HCT116 (cell line): ENCODE data around the gene FGFRL1. TPM values are rescaled to one million over a fixed set of nuclear protein-coding genes. Genes with fewer than 3 reads are reported as not detected.

Experiments
- ATAC-seq: fragments of 200-7000 bp; cut with Tn5 transposase; 2 replicates; pipeline ENCODE4 v1.9.1; 2020; ENCODE audit warnings: mild to moderate bottlenecking, moderate library complexity
- BruUV-seq: library from RNA; stranded (reverse); fragments of 400-500 nt; replicated peaks from 2 replicates; lab custom pipeline; 2021; lab: Mats Ljungman, UMichigan
- CTCF ChIA-PET: fragments of 300-600 bp; sonication (Branson Sonifier 250); formaldehyde crosslinking; loops from one replicate; lab custom pipeline; 2021; ENCODE audit warnings: antibody characterized with exemption; lab: Charles Lee
- POLR2A ChIA-PET: fragments of 300-600, 350-600 bp; sonication (Branson Sonifier 250); formaldehyde crosslinking; loops from one replicate; lab custom pipeline; 2021; ENCODE audit warnings: antibody characterized with exemption; lab: Charles Lee
- RAD21 ChIA-PET, 2 experiments: fragments of 300-600 bp; sonication (Branson Sonifier 250); formaldehyde crosslinking; loops; one replicate each; lab custom pipeline; 2023; ENCODE audit warnings: low total read pairs in 2 of 2; ENCODE audit not compliant: uncharacterized antibody in 2 of 2, unreplicated experiment in 2 of 2, low non-redundant PET in 1 of 2; lab: Charles Lee
- DNase-seq: peaks from one replicate; pipeline ENCODE4 v3.0.0-alpha.2; 2010; ENCODE audit warnings: low read depth, low spot score
- H2AFZ ChIP-seq: fragments of 200-600 bp; shearing (Covaris generic), sonication (generic); 2 replicates; pipeline ENCODE4 v1.6.1; 2017; ENCODE audit warnings: low read depth, mixed run types, mixed read lengths, antibody characterized with exemption, low read length; ENCODE audit not compliant: poor library complexity, severe bottlenecking
- H3K27ac ChIP-seq: 2 replicates; pipeline ENCODE4 v1.5.1; 2012; ENCODE audit warnings: low read depth, low read length
- H3K27me3 ChIP-seq: fragments of 200-600 bp; sonication (generic); 2 replicates; pipeline ENCODE4 v1.6.1; 2016; ENCODE audit warnings: mixed run types, low read length, mixed read lengths; ENCODE audit not compliant: insufficient read depth
- H3K36me3 ChIP-seq, 2 experiments: fragments of 200-500 bp in 1 of 2; fragments of 200-600 bp in 1 of 2; sonication (Bioruptor generic) in 1 of 2; sonication (generic) in 1 of 2; 2 replicates each; pipeline versions ENCODE4 v1.5.1 to v1.6.1; 2014 to 2016; ENCODE audit warnings: low read length in 2 of 2, inconsistent platforms in 1 of 2, mixed read lengths in 1 of 2, mixed run types in 1 of 2; ENCODE audit not compliant: insufficient read depth in 2 of 2, control insufficient read depth in 1 of 2
- H3K4me1 ChIP-seq, 2 experiments: fragments of 200-600 bp in 1 of 2; sonication (generic) in 1 of 2; 2 replicates each; pipeline versions ENCODE4 v1.5.1 to v1.6.1; 2012 to 2017; ENCODE audit warnings: low read length in 2 of 2, inconsistent platforms in 1 of 2, mild to moderate bottlenecking in 1 of 2, mixed read lengths in 1 of 2, mixed run types in 1 of 2, moderate library complexity in 1 of 2; ENCODE audit not compliant: insufficient read depth in 2 of 2, control insufficient read depth in 1 of 2
- H3K4me2 ChIP-seq: fragments of 200-600 bp; sonication (generic); 2 replicates; pipeline ENCODE4 v1.6.1; 2017; ENCODE audit warnings: mixed run types, low read length, mixed read lengths
- H3K4me3 ChIP-seq, 2 experiments: fragments of 200-600 bp in 1 of 2; sonication (generic) in 1 of 2; replicated peaks in 1 of 2; 2 replicates each; pipeline ENCODE4 v1.5.1; 2011 to 2016; ENCODE audit warnings: low read length in 2 of 2, control low read depth in 1 of 2, low read depth in 1 of 2, mild to moderate bottlenecking in 1 of 2, mixed read lengths in 1 of 2, mixed run types in 1 of 2
- H3K79me2 ChIP-seq: fragments of 200-600 bp; sonication (generic); 2 replicates; pipeline ENCODE4 v1.6.1; 2017; ENCODE audit warnings: mild to moderate bottlenecking, mixed run types, low read length, moderate library complexity, mixed read lengths; ENCODE audit not compliant: insufficient read depth
- H3K9ac ChIP-seq: fragments of 200-600 bp; sonication (generic); 2 replicates; pipeline ENCODE4 v1.6.1; 2016; ENCODE audit warnings: low read length, mixed read lengths
- H3K9me2 ChIP-seq: fragments of 200-600 bp; sonication (generic), shearing (Covaris generic); 2 replicates; pipeline ENCODE4 v1.6.1; 2017; ENCODE audit warnings: mixed run types, mild to moderate bottlenecking, moderate library complexity; ENCODE audit not compliant: insufficient read depth
- H3K9me3 ChIP-seq, 2 experiments: fragments of 200-500 bp in 1 of 2; fragments of 200-600 bp in 1 of 2; sonication (Bioruptor generic) in 1 of 2; sonication (generic) in 1 of 2; 2 replicates each; pipeline ENCODE4 v1.6.1; 2014 to 2017; ENCODE audit warnings: low read length in 2 of 2, mixed read lengths in 2 of 2, inconsistent platforms in 1 of 2, low read depth in 1 of 2, mild to moderate bottlenecking in 1 of 2, mixed run types in 1 of 2, moderate library complexity in 1 of 2; ENCODE audit not compliant: control insufficient read depth in 1 of 2, insufficient read depth in 1 of 2
- H4K20me1 ChIP-seq: fragments of 200-600 bp; sonication (generic), shearing (Covaris generic); 2 replicates; pipeline ENCODE4 v1.6.1; 2017; ENCODE audit warnings: mixed run types, mild to moderate bottlenecking, moderate library complexity; ENCODE audit not compliant: insufficient read depth
- ATF3 ChIP-seq: IDR thresholded peaks from 2 replicates; pipeline ENCODE4 v1.6.1; 2012
- CEBPB ChIP-seq: IDR thresholded peaks from 2 replicates; pipeline ENCODE4 v1.6.1; 2012; ENCODE audit warnings: low read depth
- ELF1 ChIP-seq: IDR thresholded peaks from 2 replicates; pipeline ENCODE4 v1.6.1; 2012; ENCODE audit warnings: low read depth, borderline replicate concordance
- EZH2 ChIP-seq: fragments of 200-600 bp; sonication (generic); IDR thresholded peaks from 2 replicates; pipeline ENCODE4 v1.6.1; 2017; ENCODE audit warnings: antibody characterized with exemption, mixed run types
- SP1 ChIP-seq: IDR thresholded peaks from 2 replicates; pipeline ENCODE4 v1.6.1; 2012; ENCODE audit warnings: low read depth
- SRF ChIP-seq: IDR thresholded peaks from 2 replicates; pipeline ENCODE4 v1.6.1; 2012; ENCODE audit warnings: low read depth
- ZBTB33 ChIP-seq: IDR thresholded peaks from 2 replicates; pipeline ENCODE4 v1.6.1; 2011; ENCODE audit warnings: mild to moderate bottlenecking, low read length, moderate library complexity; ENCODE audit not compliant: insufficient replicate concordance; ENCODE audit errors: extremely low read depth
- ZNF274 ChIP-seq: fragments of 200-500 bp; sonication (Bioruptor generic); IDR thresholded peaks from 2 replicates; pipeline ENCODE4 v1.6.1; 2014; ENCODE audit warnings: mild to moderate bottlenecking, low read depth, low read length, inconsistent platforms
- intact Hi-C: fragments of 100-400 bp; cut with micrococcal nuclease; formaldehyde crosslinking; loops from 2 replicates; pipeline ENCODE4 v1.10.0; 2022
- total RNA-seq: library from RNA; stranded (reverse); gene quantifications from one replicate; pipeline ENCODE4 v1.2.1, GENCODE V29; 2021; ENCODE audit not compliant: unreplicated experiment

FGFRL1 gene
- total RNA-seq, 1 experiment from 2014 or later: 91.1 TPM

- peaks cover 0 to 9% of the 10 kb centered on the region in 2 experiments; a peak in 1 of 4 replicates for H3K4me1 ChIP-seq
- no peak for ATAC-seq
- no peak for DNase-seq
- ChIA-PET POLR2A (no interaction called here), CTCF (no interaction called here)
- no peak overlapping the region for H2AFZ ChIP-seq
- peaks cover 3% of the 10 kb centered on the region; the same call in 1 of the 2 replicates for H3K79me2 ChIP-seq
- H3K9me2 ChIP-seq: no peaks in the 10 kb centered on the region
- H3K9ac ChIP-seq: no peak overlapping the region
- no peaks in the 10 kb centered on the region for H3K9me3 ChIP-seq
- no peak overlapping the region for H3K27ac ChIP-seq
- H3K4me2 ChIP-seq: no peak overlapping the region
- TF ChIP-seq SRF (no peak), ATF3 (no peak), EZH2 (no peak), ZBTB33 (no peak), ZNF274 (no peak), ELF1 (no peak), SP1 (no peak), CEBPB (no peak)
- TF ChIP-seq, all 23 proteins: peak for 0
- intact Hi-C loops: no loop called here
- peaks cover 0 to 3% of the 10 kb centered on the region in 2 experiments; a peak in 2 of 4 replicates for H3K36me3 ChIP-seq
- H3K27me3 ChIP-seq: no peaks in the 10 kb centered on the region
- RAD21 ChIA-PET: no interaction called here
- no peak overlapping the region for H3K4me3 ChIP-seq
- no peaks in the 10 kb centered on the region for H4K20me1 ChIP-seq
- BruUV-seq: no TSS peak
Observed at GRCh38 chr4:1018147-1019020, 7.0 kb downstream of the FGFRL1 start.
